Endothelial cell of umbilical vein (primary cell): ENCODE measurements around the gene DTWD2. TPM values are rescaled to one million over a fixed set of nuclear protein-coding genes. Genes with fewer than 3 reads are reported as not detected.

Source experiments
- BruUV-seq: library from RNA; stranded (reverse); fragments of 400-500 nt; replicated peaks from 2 replicates; lab custom pipeline; 2021; lab: Mats Ljungman, UMichigan
- CTCF ChIA-PET: fragments of 300-600, 350-600 bp; sonication (Branson Sonifier 250); formaldehyde crosslinking; loops from one replicate; lab custom pipeline; 2021; ENCODE audit warnings: antibody characterized with exemption, inconsistent platforms; lab: Charles Lee
- POLR2A ChIA-PET: fragments of 300-600, 350-600 bp; sonication (Branson Sonifier 250); formaldehyde crosslinking; loops from one replicate; lab custom pipeline; 2021; ENCODE audit warnings: antibody characterized with exemption, inconsistent platforms; lab: Charles Lee
- DNase-seq: peaks from one replicate; pipeline ENCODE4 v3.0.0-alpha.2; 2011; ENCODE audit warnings: low read depth, low spot score
- FAIRE-seq: peaks from 2 replicates; lab custom pipeline; 2011; peaks lifted over from hg19 to GRCh38; lab: Jason Lieb, UNC
- H2AFZ ChIP-seq: 2 replicates; pipeline ENCODE4 v1.6.0; 2012; ENCODE audit warnings: low read depth, low read length, control low read depth, inconsistent platforms
- H3K27ac ChIP-seq: 2 replicates; pipeline ENCODE4 v1.5.1; 2011; ENCODE audit warnings: low read depth, mild to moderate bottlenecking, control low read depth, low read length, moderate library complexity; ENCODE audit not compliant: insufficient read depth
- H3K27me3 ChIP-seq, 2 experiments: 2 replicates each; pipeline versions ENCODE4 v1.6.0 to v1.6.1; 2011; ENCODE audit warnings: low read length in 2 of 2, mixed read lengths in 1 of 2; ENCODE audit not compliant: control insufficient read depth in 2 of 2, insufficient read depth in 2 of 2
- H3K36me3 ChIP-seq, 2 experiments: 2 replicates in 1 of 2; 3 replicates in 1 of 2; pipeline ENCODE4 v1.5.1; 2011; ENCODE audit warnings: low read length in 2 of 2, mild to moderate bottlenecking in 1 of 2, moderate library complexity in 1 of 2; ENCODE audit not compliant: control insufficient read depth in 2 of 2, insufficient read depth in 2 of 2; ENCODE audit errors: extremely low read depth in 1 of 2
- H3K4me1 ChIP-seq: 3 replicates; pipeline ENCODE4 v1.5.1; 2011; ENCODE audit warnings: mild to moderate bottlenecking, low read length; ENCODE audit not compliant: control insufficient read depth, insufficient read depth; ENCODE audit errors: extremely low read depth
- H3K4me2 ChIP-seq: 2 replicates; pipeline ENCODE4 v1.6.1; 2011; ENCODE audit warnings: low read length, control low read depth, mixed read lengths; ENCODE audit not compliant: insufficient read depth
- H3K4me3 ChIP-seq, 3 experiments: fragments of 200-600 bp in 1 of 3; sonication (generic), shearing (Covaris generic) in 1 of 3; replicated peaks in 1 of 3; 2 replicates each; pipeline ENCODE4 v1.5.1; 2011 to 2016; ENCODE audit warnings: control low read depth in 3 of 3, low read length in 3 of 3, mild to moderate bottlenecking in 2 of 3, inconsistent platforms in 1 of 3, low read depth in 1 of 3, moderate library complexity in 1 of 3; ENCODE audit not compliant: insufficient read depth in 1 of 3
- H3K79me2 ChIP-seq: 2 replicates; pipeline ENCODE4 v1.6.0; 2012; ENCODE audit warnings: low read length, inconsistent platforms; ENCODE audit not compliant: control insufficient read depth, insufficient read depth
- H3K9ac ChIP-seq: replicated peaks from 2 replicates; pipeline ENCODE3; 2011; ENCODE audit warnings: low read length, control low read depth; ENCODE audit not compliant: insufficient read depth; ENCODE audit errors: extremely low read depth
- H3K9me1 ChIP-seq: replicated peaks from 3 replicates; pipeline ENCODE4 v1.6.0; 2011; ENCODE audit warnings: mild to moderate bottlenecking, low read length; ENCODE audit not compliant: control insufficient read depth, insufficient read depth; ENCODE audit errors: extremely low read depth
- H3K9me3 ChIP-seq: replicated peaks from 2 replicates; pipeline ENCODE4 v1.5.1; 2012; ENCODE audit warnings: low read length, inconsistent platforms; ENCODE audit not compliant: control insufficient read depth, insufficient read depth
- H4K20me1 ChIP-seq: replicated peaks from 2 replicates; pipeline ENCODE3; 2011; ENCODE audit warnings: mild to moderate bottlenecking, low read length; ENCODE audit not compliant: control insufficient read depth, insufficient read depth; ENCODE audit errors: extremely low read depth
- CTCF ChIP-seq, 2 donors: IDR thresholded peaks; 1 replicate in 1 of 2; 2 replicates in 1 of 2; pipeline ENCODE4 v1.5.1; 2011; ENCODE audit warnings: low read length in 2 of 2, mild to moderate bottlenecking in 2 of 2, moderate library complexity in 2 of 2, control low read depth in 1 of 2, inconsistent platforms in 1 of 2, low read depth in 1 of 2; ENCODE audit not compliant: insufficient read depth in 1 of 2; ENCODE audit errors: extremely low read depth in 1 of 2
- EZH2 ChIP-seq: IDR thresholded peaks from 2 replicates; pipeline ENCODE4 v1.6.1; 2012; ENCODE audit warnings: borderline replicate concordance, low read depth, mild to moderate bottlenecking, moderate library complexity, low read length, inconsistent platforms; ENCODE audit not compliant: severe bottlenecking
- FOS ChIP-seq: IDR thresholded peaks from 2 replicates; pipeline ENCODE4 v1.6.1; 2011; ENCODE audit warnings: mild to moderate bottlenecking, low read length, moderate library complexity, borderline replicate concordance; ENCODE audit not compliant: insufficient read depth
- GATA2 ChIP-seq: IDR thresholded peaks from 2 replicates; pipeline ENCODE4 v1.7.0; 2011; ENCODE audit warnings: low read depth, mild to moderate bottlenecking, moderate library complexity, mixed read lengths, low read length; ENCODE audit not compliant: insufficient read length, insufficient read depth
- JUN ChIP-seq: IDR thresholded peaks from 2 replicates; pipeline ENCODE4 v1.6.1; 2011; ENCODE audit warnings: borderline replicate concordance, low read depth; ENCODE audit not compliant: insufficient read length, insufficient read depth
- MYC ChIP-seq: IDR thresholded peaks from one replicate; pipeline ENCODE4 v1.6.1; 2011; ENCODE audit warnings: mild to moderate bottlenecking, low read depth, low read length
- POLR2A ChIP-seq: IDR thresholded peaks from 2 replicates; pipeline ENCODE4 v1.6.1; 2012; ENCODE audit warnings: low read depth, mild to moderate bottlenecking, control low read depth, low read length
- POLR2AphosphoS5 ChIP-seq: IDR thresholded peaks from 2 replicates; pipeline ENCODE4 v1.6.1; 2012; ENCODE audit warnings: low read depth, mild to moderate bottlenecking, control low read depth, low read length, moderate library complexity; ENCODE audit not compliant: insufficient read depth
- dilution Hi-C: fragments of 300-500 bp; cut with MboI; formaldehyde crosslinking; loops from one replicate; pipeline ENCODE4 v1.15.0; 2019; ENCODE audit warnings: low sequenced_read_pairs; ENCODE audit not compliant: extremely low pct_ligation_motif_present
- intact Hi-C: fragments of 100-400 bp; cut with micrococcal nuclease; formaldehyde crosslinking; loops from one replicate; pipeline ENCODE4 v1.10.0; 2022
- polyA plus RNA-seq, 4 experiments: library from polyadenylated mRNA; depleted of rRNA in 3 of 4; stranded (reverse) in 3 of 4; unstranded in 1 of 4; fragments of >200 nt; gene quantifications; 2 replicates each; pipeline versions ENCODE4 v1.2.1 to v1.2.3, GENCODE V29; 2011 to 2012; ENCODE audit warnings: missing spikeins in 1 of 4
- total RNA-seq: library from RNA; stranded (reverse); gene quantifications from 2 replicates; pipeline ENCODE4 v1.2.3, GENCODE V29; 2021
- TF ChIP-seq, protein P1 (sequence below): IDR thresholded peaks from 2 replicates; pipeline ENCODE4 v1.6.1; 2011; ENCODE audit not compliant: insufficient read depth, insufficient read length

Gene DTWD2
- total and polyA plus RNA-seq, 2 donors (not counting 3 experiments of a cell fraction or from before 2014, with no cell fraction given) = 0.99 to 1.1 TPM

DNA sequence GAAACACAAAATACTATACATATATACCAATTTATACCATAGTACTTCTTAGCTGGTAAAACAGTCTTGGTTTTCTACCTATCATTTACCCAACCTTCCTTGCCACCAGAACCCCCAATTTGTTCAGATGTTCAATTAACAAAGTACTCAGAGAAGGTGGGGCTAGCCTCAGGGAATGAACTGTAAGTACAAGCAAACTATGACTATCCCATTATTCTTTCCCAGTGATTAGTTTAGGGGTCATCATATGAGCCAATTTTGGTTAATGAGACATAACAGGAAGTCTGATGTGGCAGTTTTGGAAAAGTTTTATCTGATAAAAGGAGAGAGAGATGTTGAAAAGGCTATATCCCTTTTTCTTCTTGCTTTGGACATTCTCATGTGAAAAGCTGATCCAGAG lies 125.8 kb downstream of the DTWD2 start:
- Histone ChIP-seq H3K4me2 (no peak overlapping the region), H3K27me3 (no peaks in the 10 kb centered on the region), H2AFZ (no peak overlapping the region), H3K4me1 (no peaks in the 10 kb centered on the region), H3K27ac (no peak overlapping the region), H4K20me1 (no peaks in the 10 kb centered on the region), H3K9me1 (no peaks in the 10 kb centered on the region), H3K4me3 (no peak overlapping the region), H3K79me2 (no peaks in the 10 kb centered on the region), H3K9me3 (no peaks in the 10 kb centered on the region), H3K36me3 (no peaks in the 10 kb centered on the region), H3K9ac (no peak overlapping the region)
- TF ChIP-seq, protein P1, sequence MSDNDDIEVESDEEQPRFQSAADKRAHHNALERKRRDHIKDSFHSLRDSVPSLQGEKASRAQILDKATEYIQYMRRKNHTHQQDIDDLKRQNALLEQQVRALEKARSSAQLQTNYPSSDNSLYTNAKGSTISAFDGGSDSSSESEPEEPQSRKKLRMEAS = no peak
- TF ChIP-seq FOS (no peak), MYC (no peak), POLR2A (no peak), GATA2 (no peak), CTCF (IDR thresholded peaks at IDR 0.05; ENCODE audit: extremely low read depth in 1 of 2, insufficient read depth in 1 of 2, low read depth in 1 of 2, low read length in 2 of 2) (no peak), POLR2AphosphoS5 (no peak), EZH2 (no peak), JUN (no peak)
- dilution Hi-C loops = no loop called here
- DNase-seq = no peak
- intact Hi-C loops = no loop called here
- BruUV-seq = no TSS peak
- POLR2A ChIA-PET = no interaction called here
- FAIRE-seq = no peak
- CTCF ChIA-PET = no interaction called here
